HG02943 (cell line): ENCODE data around the gene INTS14.
"Not testable (repeated sequence)": the region's sequence is repeated elsewhere in the genome, so short reads cannot be mapped to it uniquely, and the experiment has no call there.

Experiments used
- ATAC-seq: cut with Tn5 transposase; IDR thresholded peaks from one replicate; pipeline ENCODE4 v1.9.1; 2021; ENCODE audit warnings: mild to moderate bottlenecking, low read depth, moderate library complexity; ENCODE audit not compliant: unreplicated experiment

Gene INTS14

GRCh38 chr15:65583701-65584100 lies 27.2 kb downstream of the INTS14 start:
- ATAC-seq = no peak

- ATAC-seq = no peak
These were observed 30.6 kb downstream of the INTS14 start for GRCh38 chr15:65580287-65580686.

- ATAC-seq = no peak
These were observed 31.2 kb downstream of the INTS14 start for GRCh38 chr15:65579762-65580161.

- no peak for ATAC-seq
These were observed 31.8 kb downstream of the INTS14 start for GRCh38 chr15:65578904-65579728.

- ATAC-seq = no peak
These were observed 33.6 kb downstream of the INTS14 start for GRCh38 chr15:65577129-65577996.

- ATAC-seq = no peak
These were observed 34.3 kb downstream of the INTS14 start for GRCh38 chr15:65576664-65577063.

GRCh38 chr15:65571971-65572370 lies 39.0 kb downstream of the INTS14 start:
- no peak for ATAC-seq

- no peak for ATAC-seq
These were observed 41.2 kb downstream of the INTS14 start for GRCh38 chr15:65569728-65570127.

GRCh38 chr15:65561934-65562333 lies 49.0 kb downstream of the INTS14 start:
- ATAC-seq = no peak

GRCh38 chr15:65559941-65560340 lies 51.0 kb downstream of the INTS14 start:
- ATAC-seq = no peak

GRCh38 chr15:65558997-65559760 lies 51.8 kb downstream of the INTS14 start:
- no peak for ATAC-seq

- ATAC-seq = no peak
These were observed 52.6 kb downstream of the INTS14 start for GRCh38 chr15:65558336-65558735.

- no peak for ATAC-seq
These were observed 54.3 kb downstream of the INTS14 start for GRCh38 chr15:65556622-65557021.

GRCh38 chr15:65553691-65554090 lies 57.2 kb downstream of the INTS14 start:
- no peak for ATAC-seq

- not testable (repeated sequence) for ATAC-seq
These were observed 58.1 kb downstream of the INTS14 start for GRCh38 chr15:65552851-65553250.

GRCh38 chr15:65551183-65551582 lies 59.7 kb downstream of the INTS14 start:
- no peak for ATAC-seq

GRCh38 chr15:65550681-65551098 lies 60.2 kb downstream of the INTS14 start:
- ATAC-seq = no peak

GRCh38 chr15:65549288-65549687 lies 61.6 kb downstream of the INTS14 start:
- not testable (repeated sequence) for ATAC-seq

GRCh38 chr15:65547841-65548240 lies 63.1 kb downstream of the INTS14 start:
- ATAC-seq = no peak

GRCh38 chr15:65541231-65541820 lies 69.6 kb downstream of the INTS14 start:
- no peak for ATAC-seq
